ENCODE results near the gene AKAP11. TPM values are rescaled to one million over a fixed set of nuclear protein-coding genes. Genes with fewer than 3 reads are reported as not detected.

Gene AKAP11
- total and polyA plus RNA-seq, 2 of the 4 experiments (the other 2 are of a cell fraction), result 8.0 to 19.7 TPM

DNA sequence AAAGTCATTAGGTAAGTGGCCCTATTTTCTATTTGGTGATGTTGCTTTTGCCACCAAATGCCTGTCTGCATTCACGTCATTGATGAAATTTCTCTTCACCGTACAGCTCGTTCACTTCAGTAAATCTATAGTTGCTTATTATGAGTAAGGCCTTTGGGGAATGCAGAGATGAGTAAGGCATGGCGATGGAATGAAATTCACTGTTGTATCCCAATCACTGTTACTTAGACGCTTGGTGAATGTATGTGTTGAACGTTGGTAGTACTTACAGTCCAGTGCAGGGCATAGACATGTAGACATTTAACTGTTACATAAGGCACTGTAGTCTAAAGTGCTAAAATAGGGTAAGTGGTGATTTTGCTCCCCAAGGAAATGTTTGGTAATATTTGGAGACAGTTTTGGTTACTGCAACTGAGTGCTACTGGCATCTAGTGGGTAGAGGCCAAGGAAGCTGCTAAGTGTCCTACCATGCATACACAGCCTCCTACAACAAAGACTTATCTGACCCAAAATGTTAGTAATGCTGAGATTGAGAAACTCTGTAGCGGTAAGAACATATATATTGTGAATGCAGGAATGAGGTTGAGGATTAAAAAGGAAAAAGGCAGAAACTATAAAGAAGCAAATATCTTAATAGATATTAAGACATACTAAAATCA lies 5.8 kb downstream of the AKAP11 start:
- Histone ChIP-seq H3K79me1 (ENCODE audit: low read depth in 1 of 2, low read length in 2 of 2) (peaks cover 20 to 63% of the 10 kb centered on the region in 2 experiments), H3K18ac (ENCODE audit: low read depth, low read length) (no peak overlapping the region), H3K14ac (replicated peaks; ENCODE audit: low read depth, low read length) (no peak overlapping the region), H3K9me3 (ENCODE audit: control insufficient read depth, insufficient read depth, low read length) (no peaks in the 10 kb centered on the region), H2AK5ac (ENCODE audit: low read depth, low read length) (no peak overlapping the region), H3K23ac (ENCODE audit: low read depth, low read length) (no peak overlapping the region), H2BK15ac (ENCODE audit: low read depth, low read length) (no peak overlapping the region), H4K5ac (ENCODE audit: low read depth, low read length) (no peak overlapping the region), H3K56ac (ENCODE audit: extremely low read depth, insufficient read depth, low read length) (no peak overlapping the region), H2BK5ac (ENCODE audit: low read depth, low read length, poor library complexity, severe bottlenecking) (no peak overlapping the region), H2AFZ (replicated peaks; ENCODE audit: low read length, poor library complexity) (no peak overlapping the region), H2BK20ac (ENCODE audit: low read depth, low read length) (no peak overlapping the region), H3K4me2 (ENCODE audit: low read depth, low read length) (no peak overlapping the region), H4K8ac (ENCODE audit: low read depth in 2 of 2, low read length in 2 of 2) (no peak overlapping the region), H2BK120ac (ENCODE audit: low read depth, low read length) (no peak overlapping the region), H3K27ac (ENCODE audit: insufficient read depth, low read length) (no peak overlapping the region), H4K20me1 (ENCODE audit: insufficient read depth, low read length) (no peaks in the 10 kb centered on the region), H3K4ac (ENCODE audit: low read depth, low read length) (no peak overlapping the region), H2AK9ac (replicated peaks; ENCODE audit: low read depth, low read length, poor library complexity) (no peak overlapping the region), H3K9ac (ENCODE audit: low read depth, low read length) (no peak overlapping the region), H3K27me3 (ENCODE audit: control insufficient read depth, insufficient read depth, low read length) (no peaks in the 10 kb centered on the region), H3K36me3 (ENCODE audit: control insufficient read depth, insufficient read depth, low read length) (no peaks in the 10 kb centered on the region), H3K9me1 (ENCODE audit: insufficient read depth, low read length) (peaks cover 7% of the 10 kb centered on the region), H3K4me1 (ENCODE audit: control insufficient read depth, insufficient read depth, low read length) (peaks cover 5% of the 10 kb centered on the region), H3K4me3 (ENCODE audit: insufficient read depth, low read depth, low read length) (no peak overlapping the region), H4K91ac (ENCODE audit: insufficient read depth, low read depth, low read length) (no peak overlapping the region)
- ATAC-seq (ENCODE audit: low read depth), result no peak
- WGBS, 2 experiments (ENCODE audit: extremely low coverage in 2 of 2, insufficient read length in 1 of 2), result no CpG with 5 or more reads among the region's 7 CpGs
- intact Hi-C loops (cut with micrococcal nuclease) (no loop called here), in situ Hi-C loops (cut with MboI; ENCODE audit: low sequenced_read_pairs) (no loop called here), dilution Hi-C loops (cut with HindIII; ENCODE audit: low sequenced_read_pairs, unreplicated experiment) (no loop called here)
- DNase-seq, result peak; percentile 21
- TF ChIP-seq BHLHE40 (IDR thresholded peaks at IDR 0.05; ENCODE audit: low read depth, low read length) (no peak), CEBPB (IDR thresholded peaks at IDR 0.05; ENCODE audit: low read depth, low read length) (no peak), SMC3 (IDR thresholded peaks at IDR 0.05; ENCODE audit: low read depth, low read length) (no peak), FOS (IDR thresholded peaks at IDR 0.05; ENCODE audit: low read depth, low read length) (no peak), CHD1 (IDR thresholded peaks at IDR 0.05; ENCODE audit: low read depth, low read length) (no peak), USF2 (IDR thresholded peaks at IDR 0.05; ENCODE audit: low read depth, low read length) (no peak), RCOR1 (IDR thresholded peaks at IDR 0.05; ENCODE audit: insufficient replicate concordance, low read length) (no peak), NFE2L2 (IDR thresholded peaks at IDR 0.05; ENCODE audit: low read depth, low read length) (no peak), MXI1 (IDR thresholded peaks at IDR 0.05; ENCODE audit: borderline replicate concordance, low read depth, low read length) (no peak), ELK1 (IDR thresholded peaks at IDR 0.05; ENCODE audit: borderline replicate concordance, low read depth, low read length) (no peak)
- TF ChIP-seq, protein P1, sequence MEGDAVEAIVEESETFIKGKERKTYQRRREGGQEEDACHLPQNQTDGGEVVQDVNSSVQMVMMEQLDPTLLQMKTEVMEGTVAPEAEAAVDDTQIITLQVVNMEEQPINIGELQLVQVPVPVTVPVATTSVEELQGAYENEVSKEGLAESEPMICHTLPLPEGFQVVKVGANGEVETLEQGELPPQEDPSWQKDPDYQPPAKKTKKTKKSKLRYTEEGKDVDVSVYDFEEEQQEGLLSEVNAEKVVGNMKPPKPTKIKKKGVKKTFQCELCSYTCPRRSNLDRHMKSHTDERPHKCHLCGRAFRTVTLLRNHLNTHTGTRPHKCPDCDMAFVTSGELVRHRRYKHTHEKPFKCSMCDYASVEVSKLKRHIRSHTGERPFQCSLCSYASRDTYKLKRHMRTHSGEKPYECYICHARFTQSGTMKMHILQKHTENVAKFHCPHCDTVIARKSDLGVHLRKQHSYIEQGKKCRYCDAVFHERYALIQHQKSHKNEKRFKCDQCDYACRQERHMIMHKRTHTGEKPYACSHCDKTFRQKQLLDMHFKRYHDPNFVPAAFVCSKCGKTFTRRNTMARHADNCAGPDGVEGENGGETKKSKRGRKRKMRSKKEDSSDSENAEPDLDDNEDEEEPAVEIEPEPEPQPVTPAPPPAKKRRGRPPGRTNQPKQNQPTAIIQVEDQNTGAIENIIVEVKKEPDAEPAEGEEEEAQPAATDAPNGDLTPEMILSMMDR (conservative IDR thresholded peaks at IDR 0.05; ENCODE audit: low read depth, low read length), result no peak
- no TSS peak for BruUV-seq (replicated peaks)
- ChIA-PET POLR2A (ENCODE audit: unreplicated experiment) (no interaction called here), CTCF (no interaction called here)

Measured in IMR-90 (cell line).